ENCODE results near the gene DACT1. TPM values are rescaled to one million over a fixed set of nuclear protein-coding genes. Genes with fewer than 3 reads are reported as not detected.

Gene DACT1
- total RNA-seq, 3 donors from 2014 or later, result 5.0 to 9.8 (median 5.1) TPM

DNA sequence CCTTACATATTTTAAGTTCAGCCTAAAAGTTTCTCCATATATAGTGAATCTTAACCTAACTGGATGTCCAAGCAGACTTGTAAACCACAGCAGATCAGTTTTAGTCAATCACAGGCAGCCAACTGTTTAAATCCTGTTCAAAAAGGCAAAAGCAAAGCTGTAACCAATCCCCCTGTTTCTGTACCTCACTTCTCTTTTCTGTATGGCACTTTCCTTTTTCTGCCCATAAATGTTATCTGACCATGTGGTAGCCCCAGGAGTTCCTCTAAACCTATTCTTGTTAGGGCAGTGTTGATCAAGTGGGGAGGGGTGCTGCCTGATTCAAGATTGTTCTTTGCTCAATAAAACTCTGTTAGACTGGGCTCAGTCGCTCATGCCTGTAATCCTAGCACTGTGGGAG, 8.5 kb upstream of the DACT1 start:
- no peak for DNase-seq (ENCODE audit: low spot score in 2 of 2)
- Histone ChIP-seq H3K4me3 (no peak overlapping the region), H3K27me3 (no peaks in the 10 kb centered on the region), H3K9me3 (no peaks in the 10 kb centered on the region), H3K36me3 (no peaks in the 10 kb centered on the region), H3K27ac (no peak overlapping the region), H3K4me1 (no peaks in the 10 kb centered on the region)
- intact Hi-C loops (cut with DNase I; ENCODE audit: low total_unique reads), result loop anchor here (10.0 kb wide), 1 partner anchor 1406 kb away; no protein-coding TSS in a partner anchor
- TF ChIP-seq, protein P1, sequence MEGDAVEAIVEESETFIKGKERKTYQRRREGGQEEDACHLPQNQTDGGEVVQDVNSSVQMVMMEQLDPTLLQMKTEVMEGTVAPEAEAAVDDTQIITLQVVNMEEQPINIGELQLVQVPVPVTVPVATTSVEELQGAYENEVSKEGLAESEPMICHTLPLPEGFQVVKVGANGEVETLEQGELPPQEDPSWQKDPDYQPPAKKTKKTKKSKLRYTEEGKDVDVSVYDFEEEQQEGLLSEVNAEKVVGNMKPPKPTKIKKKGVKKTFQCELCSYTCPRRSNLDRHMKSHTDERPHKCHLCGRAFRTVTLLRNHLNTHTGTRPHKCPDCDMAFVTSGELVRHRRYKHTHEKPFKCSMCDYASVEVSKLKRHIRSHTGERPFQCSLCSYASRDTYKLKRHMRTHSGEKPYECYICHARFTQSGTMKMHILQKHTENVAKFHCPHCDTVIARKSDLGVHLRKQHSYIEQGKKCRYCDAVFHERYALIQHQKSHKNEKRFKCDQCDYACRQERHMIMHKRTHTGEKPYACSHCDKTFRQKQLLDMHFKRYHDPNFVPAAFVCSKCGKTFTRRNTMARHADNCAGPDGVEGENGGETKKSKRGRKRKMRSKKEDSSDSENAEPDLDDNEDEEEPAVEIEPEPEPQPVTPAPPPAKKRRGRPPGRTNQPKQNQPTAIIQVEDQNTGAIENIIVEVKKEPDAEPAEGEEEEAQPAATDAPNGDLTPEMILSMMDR (IDR thresholded peaks at IDR 0.05), result no peak
- TF ChIP-seq POLR2AphosphoS5 (IDR thresholded peaks at IDR 0.05) (no peak), POLR2A (IDR thresholded peaks at IDR 0.05) (no peak)

DNA sequence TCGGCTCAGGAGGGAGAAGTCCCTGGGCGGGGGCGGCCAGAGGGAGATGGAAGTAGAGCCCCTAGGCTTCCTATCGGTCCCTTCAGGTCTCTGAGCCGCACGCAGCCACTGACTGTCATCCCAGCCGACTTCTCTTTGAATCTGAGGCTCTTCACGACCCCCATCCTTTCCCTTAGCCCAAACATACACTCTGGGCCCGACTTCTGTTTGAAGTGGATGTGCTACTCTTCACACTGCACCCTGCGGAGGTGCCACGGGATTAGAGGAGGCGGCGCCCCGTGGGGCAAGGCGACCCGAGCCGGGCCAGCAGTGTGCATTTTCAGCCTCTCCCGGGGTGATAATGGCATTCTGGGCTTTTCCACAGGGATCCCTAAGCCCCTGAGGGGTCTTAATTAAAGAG, 6.0 kb upstream of the DACT1 start:
- intact Hi-C loops (cut with DNase I; ENCODE audit: low total_unique reads), result no loop called here
- Histone ChIP-seq H3K27ac (no peak overlapping the region), H3K27me3 (no peaks in the 10 kb centered on the region), H3K4me1 (no peaks in the 10 kb centered on the region), H3K4me3 (no peak overlapping the region), H3K36me3 (no peaks in the 10 kb centered on the region), H3K9me3 (no peaks in the 10 kb centered on the region)
- TF ChIP-seq, protein P1 (IDR thresholded peaks at IDR 0.05), result no peak
- TF ChIP-seq POLR2AphosphoS5 (IDR thresholded peaks at IDR 0.05), result no peak
- TF ChIP-seq POLR2A (IDR thresholded peaks at IDR 0.05), result no peak
- DNase-seq (ENCODE audit: low spot score in 2 of 2), result no peak

DNA sequence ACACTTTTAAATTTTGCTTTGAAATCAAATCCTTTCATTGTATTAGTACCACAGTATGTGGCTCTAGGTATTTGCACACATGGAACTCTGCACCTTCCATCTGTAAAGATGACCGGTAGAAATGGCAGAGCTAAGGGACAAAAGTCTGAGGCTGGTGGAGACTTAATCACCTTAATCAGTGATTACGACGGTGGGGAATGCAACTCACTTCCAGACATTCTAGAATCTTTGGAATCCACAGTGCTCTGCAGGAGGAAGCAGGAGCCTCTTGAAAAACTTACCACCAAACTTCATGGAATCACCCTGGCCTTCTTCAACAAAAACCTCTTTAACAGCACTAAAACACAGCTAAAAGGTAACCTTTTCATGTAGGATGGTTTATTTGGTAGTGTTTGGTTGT, 3.9 kb upstream of the DACT1 start:
- no peak for DNase-seq (ENCODE audit: low spot score in 2 of 2)
- Histone ChIP-seq H3K4me1 (peaks cover 0 to 3% of the 10 kb centered on the region in 2 donors), H3K4me3 (no peak overlapping the region), H3K27me3 (no peaks in the 10 kb centered on the region), H3K27ac (no peak overlapping the region), H3K9me3 (no peaks in the 10 kb centered on the region), H3K36me3 (no peaks in the 10 kb centered on the region)
- TF ChIP-seq POLR2A (IDR thresholded peaks at IDR 0.05) (no peak), POLR2AphosphoS5 (IDR thresholded peaks at IDR 0.05) (no peak)
- TF ChIP-seq, protein P1 (IDR thresholded peaks at IDR 0.05), result no peak
- intact Hi-C loops (cut with DNase I; ENCODE audit: low total_unique reads), result no loop called here

DNA sequence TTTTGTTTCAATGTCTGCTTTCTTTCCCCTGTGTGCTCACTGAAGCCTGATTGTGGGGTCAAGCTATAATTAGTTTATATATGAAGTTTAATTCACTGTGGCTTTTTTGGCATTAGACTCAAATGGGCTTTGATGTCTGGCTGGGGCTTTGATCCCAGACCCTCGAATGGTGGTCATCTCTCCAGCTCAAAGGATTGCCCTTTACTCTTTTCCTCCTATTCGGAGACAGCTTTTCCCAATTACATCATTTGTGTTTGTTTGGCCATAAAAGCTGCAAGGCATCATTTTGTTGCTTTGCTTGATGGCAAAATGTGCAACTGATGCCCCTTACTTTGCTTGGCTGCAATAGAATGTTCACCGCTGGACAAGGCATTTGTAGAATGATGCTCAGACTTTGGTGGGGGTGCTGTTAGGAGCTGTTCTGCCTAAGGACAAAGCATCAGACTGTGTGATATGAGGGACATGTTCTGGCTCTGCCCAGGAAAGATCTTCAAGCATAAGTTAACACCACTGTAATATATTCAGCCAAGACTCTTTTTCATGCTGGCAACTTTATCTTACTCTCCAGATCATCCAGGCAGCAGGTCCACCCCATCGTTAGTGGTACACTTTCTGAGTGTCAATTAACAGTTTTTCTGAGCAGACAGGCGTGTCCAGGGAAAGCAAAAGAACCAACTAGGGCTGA, 3.2 kb upstream of the DACT1 start:
- no peaks in the 10 kb centered on the region for H3K27me3 ChIP-seq
- H3K27ac ChIP-seq, result no peak overlapping the region
- intact Hi-C loops (cut with DNase I; ENCODE audit: low total_unique reads), result no loop called here
- no peaks in the 10 kb centered on the region for H3K36me3 ChIP-seq
- DNase-seq (ENCODE audit: low spot score in 2 of 2), result no peak
- peaks cover 0 to 5% of the 10 kb centered on the region in 2 donors for H3K4me1 ChIP-seq
- no peak for TF ChIP-seq POLR2AphosphoS5 (IDR thresholded peaks at IDR 0.05)
- TF ChIP-seq, protein P1 (IDR thresholded peaks at IDR 0.05), result no peak
- TF ChIP-seq POLR2A (IDR thresholded peaks at IDR 0.05), result no peak
- H3K4me3 ChIP-seq, result no peak overlapping the region
- H3K9me3 ChIP-seq, result no peaks in the 10 kb centered on the region

DNA sequence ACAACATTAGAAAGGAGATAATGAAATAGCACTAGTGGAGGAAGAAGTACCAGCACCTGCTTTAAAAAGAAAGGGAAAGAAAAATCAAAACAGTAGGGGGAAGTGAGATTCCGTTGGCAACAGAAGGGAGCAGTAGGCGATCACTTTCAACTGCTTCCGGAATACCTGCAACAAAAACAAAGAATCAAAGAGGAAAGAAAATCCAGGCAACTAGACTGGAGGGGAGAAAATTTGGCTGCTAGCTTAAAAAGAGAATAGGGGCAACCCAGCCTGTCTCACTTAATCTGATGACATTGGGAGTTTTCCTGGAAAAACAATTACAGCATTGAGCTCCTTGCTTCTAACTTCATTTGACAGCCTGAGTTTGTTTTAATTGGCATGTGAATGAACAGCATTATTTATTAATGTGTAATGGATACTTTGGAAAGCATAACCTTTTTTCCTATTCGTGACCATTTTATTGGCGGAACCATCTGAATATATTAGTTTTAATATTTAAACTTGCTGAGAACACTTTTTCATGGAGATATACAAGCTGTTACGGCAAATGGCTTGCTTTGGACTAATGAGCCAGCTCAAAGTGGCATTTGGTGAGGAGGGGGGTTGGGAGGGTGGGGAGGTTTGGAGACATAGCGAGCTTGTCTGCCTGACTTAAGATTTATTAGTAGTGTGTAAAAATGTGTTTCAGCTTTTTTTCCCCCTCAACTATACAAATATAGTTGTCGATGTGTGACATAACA, 2.5 kb upstream of the DACT1 start:
- DNase-seq (ENCODE audit: low spot score in 2 of 2), result no peak
- H3K27ac ChIP-seq, result no peak overlapping the region
- no peaks in the 10 kb centered on the region for H3K9me3 ChIP-seq
- H3K36me3 ChIP-seq, result no peaks in the 10 kb centered on the region
- H3K4me3 ChIP-seq, result no peak overlapping the region
- intact Hi-C loops (cut with DNase I; ENCODE audit: low total_unique reads), result no loop called here
- TF ChIP-seq POLR2A (IDR thresholded peaks at IDR 0.05), result no peak
- TF ChIP-seq POLR2AphosphoS5 (IDR thresholded peaks at IDR 0.05), result no peak
- H3K4me1 ChIP-seq, result peaks cover 0 to 5% of the 10 kb centered on the region in 2 donors
- no peaks in the 10 kb centered on the region for H3K27me3 ChIP-seq

Measured in breast epithelium (tissue), 4 donors.